Measurements from ENCODE around the gene PRKG1. TPM values are rescaled to one million over a fixed set of nuclear protein-coding genes. Genes with fewer than 3 reads are reported as not detected.

Gene PRKG1
- total and polyA plus RNA-seq, 7 experiments from 2014 or later: 0.19 TPM; not detected in 6

DNA sequence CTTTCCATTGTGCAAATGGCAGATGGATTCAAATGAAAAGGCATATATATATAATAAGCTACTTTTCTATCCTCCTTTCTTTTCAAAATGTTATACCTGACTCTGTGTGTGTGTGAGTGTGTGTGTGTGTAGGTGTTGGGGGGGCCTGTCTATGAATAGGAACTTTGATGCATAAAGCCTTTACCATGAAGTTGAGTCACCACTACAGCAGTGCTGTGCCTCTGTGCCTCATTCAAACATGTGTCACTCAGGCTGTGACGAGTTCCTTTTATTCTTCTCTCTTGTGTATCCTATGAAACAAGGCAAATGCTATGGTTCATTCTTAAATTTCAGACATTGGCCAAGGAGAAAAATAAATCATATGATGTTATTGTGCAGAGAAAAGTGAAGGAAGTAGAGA lies 1187.1 kb downstream of the PRKG1 start:
- CTCF ChIA-PET: no interaction called here
- no peak overlapping the region for H3K4me3 Mint-ChIP-seq

DNA sequence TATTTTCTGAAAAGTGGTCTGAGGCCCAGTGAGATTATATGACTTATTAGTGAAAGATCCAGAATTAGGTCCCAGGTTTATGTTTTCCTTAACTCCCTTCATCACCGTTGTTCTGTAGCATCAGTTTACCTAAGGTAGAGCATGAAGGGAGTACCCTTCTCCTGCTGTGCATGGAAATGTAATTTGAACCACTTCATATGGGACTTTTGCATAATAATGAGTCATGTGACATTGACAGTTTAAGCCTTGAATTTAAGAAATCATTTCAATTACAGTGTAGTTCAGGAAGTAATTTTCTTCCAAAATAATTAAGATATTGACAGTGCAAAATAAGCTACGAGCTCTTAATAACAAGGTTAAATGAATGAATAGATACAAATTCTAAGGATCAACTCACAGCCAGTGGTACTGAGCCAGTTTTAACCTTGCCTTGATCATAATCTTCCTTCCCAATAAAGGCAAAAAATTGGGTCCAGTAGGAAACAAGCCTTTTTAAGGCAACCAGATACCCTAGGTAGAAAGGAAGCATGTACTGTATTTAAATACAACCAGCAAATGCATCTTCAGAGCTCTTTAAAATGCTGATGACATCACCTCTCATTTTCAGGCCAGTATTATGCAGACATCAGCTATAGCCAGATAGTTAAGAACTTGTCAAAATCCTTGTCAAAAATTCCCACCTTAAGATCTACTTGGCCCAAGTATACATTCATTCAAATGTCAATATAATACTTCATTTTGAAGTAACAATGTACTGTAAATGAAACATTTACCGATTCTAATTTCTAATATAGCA lies 1191.0 kb downstream of the PRKG1 start:
- ChIA-PET POLR2A (no interaction called here), CTCF (no interaction called here)

More for the DNA sequence above, 1187.1 kb downstream of the PRKG1 start:
- Mint-ChIP-seq H3K27me3 (no peaks in the 10 kb centered on the region), H3K4me1 (no peaks in the 10 kb centered on the region), H3K9me3 (no peaks in the 10 kb centered on the region), H3K36me3 (no peaks in the 10 kb centered on the region), H3K27ac (no peak overlapping the region)
- POLR2A ChIA-PET: no interaction called here
- intact Hi-C loops (cut with micrococcal nuclease): no loop called here
- DNase-seq (no peak), ATAC-seq (no peak)
- Histone ChIP-seq H3K9me3 (ENCODE audit: control insufficient read depth in 2 of 3, low read length in 3 of 3) (no peaks in the 10 kb centered on the region), H3K36me3 (ENCODE audit: control insufficient read depth in 2 of 3, insufficient read depth in 3 of 3, low read length in 3 of 3) (no peaks in the 10 kb centered on the region), H3K4me3 (ENCODE audit: low read length) (no peak overlapping the region), H3K27me3 (ENCODE audit: control insufficient read depth in 2 of 2, insufficient read depth in 2 of 2, low read length in 2 of 2) (no peaks in the 10 kb centered on the region), H3K27ac (ENCODE audit: low read depth, low read length) (no peak overlapping the region), H3K4me1 (ENCODE audit: control insufficient read depth in 2 of 2, insufficient read depth in 2 of 2, low read length in 2 of 2) (no peaks in the 10 kb centered on the region)

GRCh38 chr10:52266858-52267257 lies 1192.6 kb downstream of the PRKG1 start:
- H3K9me3 ChIP-seq (ENCODE audit: control insufficient read depth in 2 of 3, low read length in 3 of 3): no peaks in the 10 kb centered on the region
- intact Hi-C loops (cut with micrococcal nuclease): no loop called here
- no peaks in the 10 kb centered on the region for H3K9me3 Mint-ChIP-seq
- no peaks in the 10 kb centered on the region for H3K4me1 Mint-ChIP-seq
- no peaks in the 10 kb centered on the region for H3K4me1 ChIP-seq (ENCODE audit: control insufficient read depth in 2 of 2, insufficient read depth in 2 of 2, low read length in 2 of 2)
- CTCF ChIA-PET: no interaction called here
- no peak overlapping the region for H3K27ac Mint-ChIP-seq
- peaks cover 0 to 4% (median 0%) of the 10 kb centered on the region in 5 donors for H3K27me3 Mint-ChIP-seq
- H3K36me3 Mint-ChIP-seq: no peaks in the 10 kb centered on the region
- no peak for DNase-seq
- POLR2A ChIA-PET: no interaction called here
- no peak overlapping the region for H3K4me3 Mint-ChIP-seq
- H3K27ac ChIP-seq (ENCODE audit: low read depth, low read length): no peak overlapping the region
- H3K4me3 ChIP-seq (ENCODE audit: low read length): no peak overlapping the region
- ATAC-seq: no peak
- H3K27me3 ChIP-seq (ENCODE audit: control insufficient read depth in 2 of 2, insufficient read depth in 2 of 2, low read length in 2 of 2): no peaks in the 10 kb centered on the region
- no peaks in the 10 kb centered on the region for H3K36me3 ChIP-seq (ENCODE audit: control insufficient read depth in 2 of 3, insufficient read depth in 3 of 3, low read length in 3 of 3)

More for the DNA sequence above, 1191.0 kb downstream of the PRKG1 start:
- DNase-seq: no peak
- H3K27me3 Mint-ChIP-seq: peaks cover 0 to 4% (median 0%) of the 10 kb centered on the region in 5 donors
- H3K4me1 ChIP-seq (ENCODE audit: control insufficient read depth in 2 of 2, insufficient read depth in 2 of 2, low read length in 2 of 2): no peaks in the 10 kb centered on the region
- no peaks in the 10 kb centered on the region for H3K36me3 ChIP-seq (ENCODE audit: control insufficient read depth in 2 of 3, insufficient read depth in 3 of 3, low read length in 3 of 3)
- H3K9me3 Mint-ChIP-seq: no peaks in the 10 kb centered on the region
- no peak for ATAC-seq
- no peak overlapping the region for H3K27ac Mint-ChIP-seq
- H3K4me3 Mint-ChIP-seq: no peak overlapping the region
- intact Hi-C loops (cut with micrococcal nuclease): no loop called here
- no peaks in the 10 kb centered on the region for H3K36me3 Mint-ChIP-seq
- no peaks in the 10 kb centered on the region for H3K27me3 ChIP-seq (ENCODE audit: control insufficient read depth in 2 of 2, insufficient read depth in 2 of 2, low read length in 2 of 2)
- no peaks in the 10 kb centered on the region for H3K9me3 ChIP-seq (ENCODE audit: control insufficient read depth in 2 of 3, low read length in 3 of 3)
- no peak overlapping the region for H3K27ac ChIP-seq (ENCODE audit: low read depth, low read length)
- H3K4me3 ChIP-seq (ENCODE audit: low read length): no peak overlapping the region
- H3K4me1 Mint-ChIP-seq: no peaks in the 10 kb centered on the region

- H3K4me3 ChIP-seq (ENCODE audit: low read length): no peak overlapping the region
- ChIA-PET POLR2A (no interaction called here), CTCF (no interaction called here)
- H3K27me3 Mint-ChIP-seq: peaks cover 0 to 4% (median 0%) of the 10 kb centered on the region in 5 donors
- DNase-seq (no peak), ATAC-seq (no peak)
- no peaks in the 10 kb centered on the region for H3K36me3 Mint-ChIP-seq
- H3K27ac ChIP-seq (ENCODE audit: low read depth, low read length): no peak overlapping the region
- intact Hi-C loops (cut with micrococcal nuclease): no loop called here
- H3K9me3 Mint-ChIP-seq: no peaks in the 10 kb centered on the region
- no peaks in the 10 kb centered on the region for H3K27me3 ChIP-seq (ENCODE audit: control insufficient read depth in 2 of 2, insufficient read depth in 2 of 2, low read length in 2 of 2)
- no peaks in the 10 kb centered on the region for H3K4me1 ChIP-seq (ENCODE audit: control insufficient read depth in 2 of 2, insufficient read depth in 2 of 2, low read length in 2 of 2)
- H3K4me3 Mint-ChIP-seq: no peak overlapping the region
- H3K9me3 ChIP-seq (ENCODE audit: control insufficient read depth in 2 of 3, low read length in 3 of 3): no peaks in the 10 kb centered on the region
- no peaks in the 10 kb centered on the region for H3K4me1 Mint-ChIP-seq
- H3K27ac Mint-ChIP-seq: no peak overlapping the region
- no peaks in the 10 kb centered on the region for H3K36me3 ChIP-seq (ENCODE audit: control insufficient read depth in 2 of 3, insufficient read depth in 3 of 3, low read length in 3 of 3)
These were observed 1194.5 kb downstream of the PRKG1 start for GRCh38 chr10:52268790-52269189.

DNA sequence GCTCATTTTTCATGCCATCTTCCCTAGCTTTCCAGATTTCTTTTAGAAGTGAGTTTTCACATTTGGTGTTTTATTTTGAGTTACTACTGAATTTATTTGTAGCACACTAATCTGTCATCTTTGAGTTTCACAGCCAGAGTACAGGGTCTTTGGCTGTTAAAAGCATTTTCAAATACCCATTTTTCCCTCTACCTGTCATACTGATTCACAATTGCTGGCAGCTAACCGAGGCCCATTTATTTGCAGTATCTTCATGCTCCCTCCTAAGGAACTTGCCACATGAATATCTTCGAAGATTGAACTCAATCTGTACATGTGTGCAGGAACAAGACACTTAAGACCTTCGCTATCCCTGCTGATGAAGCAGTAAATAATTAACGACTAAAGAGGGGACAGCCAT lies 1194.9 kb downstream of the PRKG1 start:
- Histone ChIP-seq H3K27me3 (ENCODE audit: control insufficient read depth in 2 of 2, insufficient read depth in 2 of 2, low read length in 2 of 2) (no peaks in the 10 kb centered on the region), H3K36me3 (ENCODE audit: control insufficient read depth in 2 of 3, insufficient read depth in 3 of 3, low read length in 3 of 3) (no peaks in the 10 kb centered on the region), H3K4me3 (ENCODE audit: low read length) (no peak overlapping the region), H3K4me1 (ENCODE audit: control insufficient read depth in 2 of 2, insufficient read depth in 2 of 2, low read length in 2 of 2) (no peaks in the 10 kb centered on the region), H3K27ac (ENCODE audit: low read depth, low read length) (no peak overlapping the region), H3K9me3 (ENCODE audit: control insufficient read depth in 2 of 3, low read length in 3 of 3) (no peaks in the 10 kb centered on the region)
- ATAC-seq (no peak), DNase-seq (no peak)
- POLR2A ChIA-PET: no interaction called here
- no peaks in the 10 kb centered on the region for H3K4me1 Mint-ChIP-seq
- H3K4me3 Mint-ChIP-seq: no peak overlapping the region
- CTCF ChIA-PET: no interaction called here
- peaks cover 0 to 4% (median 0%) of the 10 kb centered on the region in 5 donors for H3K27me3 Mint-ChIP-seq
- H3K36me3 Mint-ChIP-seq: no peaks in the 10 kb centered on the region
- H3K27ac Mint-ChIP-seq: no peak overlapping the region
- peaks cover 0 to 2% (median 0%) of the 10 kb centered on the region in 11 donors for H3K9me3 Mint-ChIP-seq
- intact Hi-C loops (cut with micrococcal nuclease): no loop called here

DNA sequence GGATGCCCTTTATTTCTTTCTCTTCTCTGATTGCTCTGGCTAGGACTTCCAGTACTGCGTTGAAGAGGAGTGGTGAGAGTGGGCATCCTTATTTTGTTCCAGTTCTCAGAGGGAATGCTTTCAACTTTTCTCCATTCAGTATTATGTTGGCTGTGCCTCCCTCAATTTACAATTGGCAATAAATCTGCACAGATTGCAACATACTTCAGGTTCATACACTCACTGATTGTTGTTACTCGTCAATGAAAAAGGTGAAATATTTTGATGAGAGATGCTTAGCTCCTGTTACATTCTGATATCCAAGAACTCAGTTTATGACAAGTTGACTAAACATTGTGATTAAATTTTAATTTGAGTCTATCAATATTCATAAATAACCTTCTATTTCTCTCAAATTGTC lies 1201.9 kb downstream of the PRKG1 start:
- ChIA-PET POLR2A (no interaction called here), CTCF (no interaction called here)
- H3K9me3 ChIP-seq (ENCODE audit: control insufficient read depth in 2 of 3, low read length in 3 of 3): no peaks in the 10 kb centered on the region
- no peak overlapping the region for H3K4me3 ChIP-seq (ENCODE audit: low read length)
- H3K4me1 ChIP-seq (ENCODE audit: control insufficient read depth in 2 of 2, insufficient read depth in 2 of 2, low read length in 2 of 2): no peaks in the 10 kb centered on the region
- no peak for DNase-seq
- no peak overlapping the region for H3K27ac ChIP-seq (ENCODE audit: low read depth, low read length)
- Mint-ChIP-seq H3K27me3 (peaks cover 0 to 11% (median 0%) of the 10 kb centered on the region in 5 donors), H3K4me1 (no peaks in the 10 kb centered on the region), H3K4me3 (no peak overlapping the region), H3K27ac (no peak overlapping the region), H3K9me3 (peaks cover 0 to 12% (median 6%) of the 10 kb centered on the region in 11 donors), H3K36me3 (no peaks in the 10 kb centered on the region)
- no peak for ATAC-seq
- H3K27me3 ChIP-seq (ENCODE audit: control insufficient read depth in 2 of 2, insufficient read depth in 2 of 2, low read length in 2 of 2): no peaks in the 10 kb centered on the region
- intact Hi-C loops (cut with micrococcal nuclease): no loop called here
- no peaks in the 10 kb centered on the region for H3K36me3 ChIP-seq (ENCODE audit: control insufficient read depth in 2 of 3, insufficient read depth in 3 of 3, low read length in 3 of 3)

GRCh38 chr10:52276986-52277385 lies 1202.7 kb downstream of the PRKG1 start:
- Mint-ChIP-seq H3K4me3 (no peak overlapping the region), H3K9me3 (peaks cover 0 to 12% (median 6%) of the 10 kb centered on the region in 11 donors), H3K36me3 (no peaks in the 10 kb centered on the region), H3K4me1 (no peaks in the 10 kb centered on the region), H3K27ac (no peak overlapping the region), H3K27me3 (peaks cover 0 to 11% (median 0%) of the 10 kb centered on the region in 5 donors)
- H3K9me3 ChIP-seq (ENCODE audit: control insufficient read depth in 2 of 3, low read length in 3 of 3): no peaks in the 10 kb centered on the region
- no peak for ATAC-seq
- H3K27ac ChIP-seq (ENCODE audit: low read depth, low read length): no peak overlapping the region
- H3K4me1 ChIP-seq (ENCODE audit: control insufficient read depth in 2 of 2, insufficient read depth in 2 of 2, low read length in 2 of 2): no peaks in the 10 kb centered on the region
- no peak for DNase-seq
- intact Hi-C loops (cut with micrococcal nuclease): no loop called here
- H3K4me3 ChIP-seq (ENCODE audit: low read length): no peak overlapping the region
- no peaks in the 10 kb centered on the region for H3K27me3 ChIP-seq (ENCODE audit: control insufficient read depth in 2 of 2, insufficient read depth in 2 of 2, low read length in 2 of 2)
- no peaks in the 10 kb centered on the region for H3K36me3 ChIP-seq (ENCODE audit: control insufficient read depth in 2 of 3, insufficient read depth in 3 of 3, low read length in 3 of 3)
- CTCF ChIA-PET: no interaction called here
- POLR2A ChIA-PET: no interaction called here

Data from naive thymus-derived CD4-positive, alpha-beta T cell (primary cell).